SU-DHL-6 (cell line): Measurements from ENCODE around the gene PLA2G4A.

Experiments
- H2AFZ ChIP-seq: fragments of 200-600 bp; sonication (generic); 2 replicates; pipeline ENCODE4 v1.6.1; 2014; ENCODE audit warnings: low read depth, mild to moderate bottlenecking, moderate library complexity, mixed read lengths, antibody characterized with exemption, low read length; ENCODE audit not compliant: severe bottlenecking
- H3F3A ChIP-seq: fragments of 200-600 bp; shearing (Covaris generic); 2 replicates; pipeline ENCODE4 v1.6.0; 2016; ENCODE audit warnings: antibody characterized with exemption, mild to moderate bottlenecking; ENCODE audit not compliant: insufficient read depth
- H3K27ac ChIP-seq: fragments of 200-600 bp; sonication (generic); 2 replicates; pipeline ENCODE4 v1.5.1; 2016; ENCODE audit warnings: low read depth, mild to moderate bottlenecking, low read length, moderate library complexity, mixed read lengths
- H3K27me3 ChIP-seq: fragments of 200-600 bp; sonication (generic), shearing (Covaris generic); 2 replicates; pipeline ENCODE4 v1.6.0; 2014; ENCODE audit warnings: mild to moderate bottlenecking, low read length
- H3K36me3 ChIP-seq: fragments of 200-600 bp; sonication (generic); 2 replicates; pipeline ENCODE4 v1.6.1; 2014; ENCODE audit warnings: mild to moderate bottlenecking, low read length, mixed read lengths
- H3K4me2 ChIP-seq: fragments of 300-600, 200-600 bp; shearing (Covaris generic), sonication (generic); 2 replicates; pipeline ENCODE4 v1.6.0; 2014; ENCODE audit warnings: low read length, low read depth, mild to moderate bottlenecking; ENCODE audit not compliant: poor library complexity, severe bottlenecking
- H3K4me3 ChIP-seq: fragments of 200-600 bp; sonication (generic); 2 replicates; pipeline ENCODE4 v1.5.1; 2014; ENCODE audit warnings: antibody characterized with exemption, low read length, mild to moderate bottlenecking, mixed read lengths; ENCODE audit not compliant: insufficient read depth, poor library complexity, severe bottlenecking
- H3K79me2 ChIP-seq: fragments of 200-600 bp; sonication (generic); 2 replicates; pipeline ENCODE4 v1.6.1; 2014; ENCODE audit warnings: mild to moderate bottlenecking, low read length, moderate library complexity; ENCODE audit not compliant: insufficient read depth
- H3K9ac ChIP-seq: fragments of 200-600 bp; sonication (generic); 2 replicates; pipeline ENCODE4 v1.7.0; 2014; ENCODE audit warnings: mild to moderate bottlenecking, low read length
- H3K9me2 ChIP-seq: fragments of 200-600 bp; sonication (generic); replicated peaks from 2 replicates; pipeline ENCODE4 v1.6.1; 2014; ENCODE audit warnings: low read length; ENCODE audit not compliant: insufficient read depth
- H3K9me3 ChIP-seq: fragments of 200-600 bp; sonication (generic); 2 replicates; pipeline ENCODE4 v1.6.1; 2014; ENCODE audit warnings: low read length, mixed read lengths; ENCODE audit not compliant: insufficient read depth
- H4K20me1 ChIP-seq: fragments of 200-600 bp; sonication (generic); 2 replicates; pipeline ENCODE4 v1.6.1; 2014; ENCODE audit warnings: low read depth, mild to moderate bottlenecking, antibody characterized with exemption, low read length, moderate library complexity, mixed read lengths
- EZH2phosphoT487 ChIP-seq: fragments of 200-600 bp; sonication (generic), shearing (Covaris generic); conservative IDR thresholded peaks from 2 replicates; pipeline ENCODE4 v1.6.1; 2018; ENCODE audit warnings: mild to moderate bottlenecking, antibody characterized with exemption, low read length, moderate library complexity, mixed read lengths
- TF ChIP-seq, protein P1 (sequence below): fragments of 200-600 bp; sonication (generic); IDR thresholded peaks from one replicate; pipeline ENCODE4 v1.5.1; 2017; ENCODE audit warnings: antibody characterized with exemption, mild to moderate bottlenecking, low read length, moderate library complexity; ENCODE audit not compliant: insufficient read depth, poor library complexity, severe bottlenecking

PLA2G4A gene

DNA sequence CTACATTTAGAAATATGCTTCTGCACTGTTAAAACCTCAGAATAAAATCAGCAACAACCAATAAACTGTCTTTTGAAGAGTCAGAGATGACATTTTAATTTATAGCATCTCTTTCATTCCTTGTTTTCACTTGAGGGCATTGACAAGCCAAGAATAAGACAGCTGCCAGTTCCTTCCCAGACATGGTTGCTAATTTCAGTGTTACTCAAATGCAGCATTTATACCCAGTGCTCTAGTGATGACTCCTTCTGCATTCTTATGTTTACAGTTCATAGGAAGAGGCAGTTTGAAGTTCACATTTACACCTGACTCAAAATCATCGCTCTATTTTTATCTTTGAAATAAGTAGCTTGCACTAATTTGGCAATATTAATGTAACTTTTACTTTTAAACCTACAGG lies 44.9 kb downstream of the PLA2G4A start:
- H3K9me2 ChIP-seq, result no peaks in the 10 kb centered on the region
- H3K27me3 ChIP-seq, result no peaks in the 10 kb centered on the region
- H3K79me2 ChIP-seq, result no peaks in the 10 kb centered on the region
- no peak overlapping the region for H2AFZ ChIP-seq
- no peak overlapping the region for H3K27ac ChIP-seq
- no peak overlapping the region for H3K4me2 ChIP-seq
- no peaks in the 10 kb centered on the region for H4K20me1 ChIP-seq
- H3K9me3 ChIP-seq, result no peaks in the 10 kb centered on the region
- H3F3A ChIP-seq, result no peaks in the 10 kb centered on the region
- no peak overlapping the region for H3K4me3 ChIP-seq
- no peaks in the 10 kb centered on the region for H3K36me3 ChIP-seq
- no peak overlapping the region for H3K9ac ChIP-seq
- TF ChIP-seq, protein P1, sequence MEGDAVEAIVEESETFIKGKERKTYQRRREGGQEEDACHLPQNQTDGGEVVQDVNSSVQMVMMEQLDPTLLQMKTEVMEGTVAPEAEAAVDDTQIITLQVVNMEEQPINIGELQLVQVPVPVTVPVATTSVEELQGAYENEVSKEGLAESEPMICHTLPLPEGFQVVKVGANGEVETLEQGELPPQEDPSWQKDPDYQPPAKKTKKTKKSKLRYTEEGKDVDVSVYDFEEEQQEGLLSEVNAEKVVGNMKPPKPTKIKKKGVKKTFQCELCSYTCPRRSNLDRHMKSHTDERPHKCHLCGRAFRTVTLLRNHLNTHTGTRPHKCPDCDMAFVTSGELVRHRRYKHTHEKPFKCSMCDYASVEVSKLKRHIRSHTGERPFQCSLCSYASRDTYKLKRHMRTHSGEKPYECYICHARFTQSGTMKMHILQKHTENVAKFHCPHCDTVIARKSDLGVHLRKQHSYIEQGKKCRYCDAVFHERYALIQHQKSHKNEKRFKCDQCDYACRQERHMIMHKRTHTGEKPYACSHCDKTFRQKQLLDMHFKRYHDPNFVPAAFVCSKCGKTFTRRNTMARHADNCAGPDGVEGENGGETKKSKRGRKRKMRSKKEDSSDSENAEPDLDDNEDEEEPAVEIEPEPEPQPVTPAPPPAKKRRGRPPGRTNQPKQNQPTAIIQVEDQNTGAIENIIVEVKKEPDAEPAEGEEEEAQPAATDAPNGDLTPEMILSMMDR, result no peak
- TF ChIP-seq EZH2phosphoT487, result no peak

GRCh38 chr1:186875896-186876835 lies 47.4 kb downstream of the PLA2G4A start:
- Histone ChIP-seq H3K27ac (no peak overlapping the region), H3K9ac (no peak overlapping the region)

DNA sequence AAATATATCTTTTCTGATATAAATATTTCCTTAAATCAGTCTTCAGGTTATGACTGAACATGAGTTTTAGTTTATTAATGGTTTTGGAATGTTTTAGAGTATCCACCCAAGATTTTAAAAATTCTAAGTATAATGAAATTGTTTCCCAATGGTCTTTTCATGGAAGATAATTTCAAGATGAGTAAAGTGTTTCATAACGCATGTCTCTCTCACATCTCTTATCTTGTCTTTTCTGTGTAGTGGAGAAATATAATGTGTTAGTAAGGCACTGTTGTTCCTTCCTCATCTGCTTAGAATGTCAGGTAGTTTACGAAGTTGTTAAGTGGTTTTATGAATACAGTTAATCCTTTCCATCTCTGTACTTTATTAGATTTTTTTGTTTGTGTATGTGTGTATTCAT lies 49.6 kb downstream of the PLA2G4A start:
- Histone ChIP-seq H3K27me3 (no peaks in the 10 kb centered on the region), H4K20me1 (no peaks in the 10 kb centered on the region), H3F3A (no peaks in the 10 kb centered on the region), H3K4me3 (no peak overlapping the region), H3K79me2 (no peaks in the 10 kb centered on the region), H3K9me2 (no peaks in the 10 kb centered on the region), H2AFZ (no peak overlapping the region), H3K27ac (no peak overlapping the region), H3K4me2 (no peak overlapping the region), H3K9ac (no peak overlapping the region), H3K36me3 (no peaks in the 10 kb centered on the region), H3K9me3 (no peaks in the 10 kb centered on the region)
- TF ChIP-seq, protein P1, result no peak
- TF ChIP-seq EZH2phosphoT487, result no peak

More at GRCh38 chr1:186875896-186876835, 47.4 kb downstream of the PLA2G4A start:
- H3K4me2 ChIP-seq, result no peak overlapping the region
- H3K36me3 ChIP-seq, result no peaks in the 10 kb centered on the region
- no peaks in the 10 kb centered on the region for H3K9me3 ChIP-seq
- H4K20me1 ChIP-seq, result no peaks in the 10 kb centered on the region
- H3F3A ChIP-seq, result no peaks in the 10 kb centered on the region
- no peak for TF ChIP-seq EZH2phosphoT487
- TF ChIP-seq, protein P1, result no peak
- no peaks in the 10 kb centered on the region for H3K79me2 ChIP-seq
- H3K4me3 ChIP-seq, result no peak overlapping the region
- H3K9me2 ChIP-seq, result no peaks in the 10 kb centered on the region
- H3K27me3 ChIP-seq, result no peaks in the 10 kb centered on the region
- H2AFZ ChIP-seq, result no peak overlapping the region
